HL-60 (cell line): Measurements from ENCODE around the gene GPC3.

Experiments used
- DNase-seq, 2 experiments: peaks; one replicate each; pipeline ENCODE4 v3.0.0-alpha.2; 2010 to 2020; ENCODE audit warnings: low read depth in 1 of 2, low spot score in 1 of 2
- H3K27ac ChIP-seq: fragments of 250-450 bp; sonication (Bioruptor Pico); replicated peaks from 2 replicates; pipeline ENCODE4 v1.5.1; 2020; ENCODE audit warnings: mild to moderate bottlenecking, moderate library complexity
- H3K27me3 ChIP-seq: fragments of 250-450 bp; sonication (Bioruptor Pico); 2 replicates; pipeline ENCODE4 v1.5.1; 2021; ENCODE audit warnings: mild to moderate bottlenecking, moderate library complexity; ENCODE audit not compliant: insufficient read depth, poor library complexity, severe bottlenecking
- H3K4me3 ChIP-seq: replicated peaks from 2 replicates; pipeline ENCODE4 v1.5.1; 2011; ENCODE audit warnings: mild to moderate bottlenecking, control low read depth, low read length; ENCODE audit not compliant: insufficient read depth
- CTCF ChIP-seq: IDR thresholded peaks from one replicate; pipeline ENCODE4 v1.5.1; 2011; ENCODE audit warnings: low read length, control low read depth, inconsistent platforms; ENCODE audit not compliant: insufficient read depth
- GABPA ChIP-seq: IDR thresholded peaks from 2 replicates; pipeline ENCODE4 v1.6.1; 2012; ENCODE audit warnings: low read depth
- POLR2AphosphoS5 ChIP-seq: IDR thresholded peaks from 2 replicates; pipeline ENCODE4 v1.6.1; 2012; ENCODE audit warnings: low read depth
- REST ChIP-seq: IDR thresholded peaks from 2 replicates; pipeline ENCODE4 v1.6.1; 2012; ENCODE audit warnings: low read depth; ENCODE audit not compliant: insufficient replicate concordance
- SPI1 ChIP-seq: IDR thresholded peaks from 2 replicates; pipeline ENCODE4 v1.6.1; 2012; ENCODE audit warnings: low read depth, mild to moderate bottlenecking, borderline replicate concordance

GPC3 gene

DNA sequence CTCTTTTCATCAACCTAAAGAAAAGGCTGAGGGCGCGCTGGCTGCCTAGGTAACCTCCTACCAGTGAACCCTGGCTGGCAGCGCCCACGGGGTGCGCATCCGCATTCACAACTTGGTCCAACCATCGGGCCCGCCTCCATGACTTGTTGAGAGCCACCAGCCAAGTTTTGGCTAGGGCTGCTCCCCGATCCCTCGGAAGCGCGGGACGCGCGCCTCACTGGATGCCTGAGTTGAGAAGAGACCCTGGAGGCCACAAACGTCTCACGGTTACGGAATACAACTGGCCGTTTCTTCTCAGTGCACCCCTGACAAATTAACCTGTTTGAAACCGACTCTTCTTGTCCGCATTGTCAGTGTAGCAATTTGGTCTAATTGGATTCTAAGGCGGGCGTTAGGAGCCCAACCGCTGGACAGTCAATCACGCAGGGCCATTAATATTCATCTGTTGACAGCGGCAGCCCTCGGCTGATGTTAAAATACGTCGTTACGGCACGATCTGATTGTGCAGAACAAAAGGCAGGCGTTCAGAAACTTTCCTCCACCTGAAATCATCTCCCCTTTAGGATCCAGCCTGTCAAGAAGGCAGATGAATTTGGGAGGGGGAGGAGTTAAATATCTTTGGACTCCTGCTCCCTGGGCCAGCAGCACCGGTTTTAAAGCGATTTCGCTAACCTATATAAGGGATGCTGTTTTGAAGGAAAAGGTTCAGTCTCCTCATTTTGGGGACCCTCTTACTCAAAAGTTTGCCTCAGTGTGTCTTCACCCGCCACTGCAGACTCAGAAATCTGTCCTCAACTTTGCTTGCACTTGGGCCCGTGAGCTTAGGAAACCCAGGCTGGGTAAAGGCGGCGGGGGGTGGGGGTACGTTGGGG, 1.2 kb downstream of the GPC3 start:
- H3K27me3 ChIP-seq: peaks cover 7% of the 10 kb centered on the region
- DNase-seq: no peak
- no peak overlapping the region for H3K27ac ChIP-seq
- H3K4me3 ChIP-seq: no peak overlapping the region
- no peak for TF ChIP-seq GABPA
- TF ChIP-seq SPI1: no peak
- no peak for TF ChIP-seq POLR2AphosphoS5
- TF ChIP-seq CTCF: no peak
- no peak for TF ChIP-seq REST

DNA sequence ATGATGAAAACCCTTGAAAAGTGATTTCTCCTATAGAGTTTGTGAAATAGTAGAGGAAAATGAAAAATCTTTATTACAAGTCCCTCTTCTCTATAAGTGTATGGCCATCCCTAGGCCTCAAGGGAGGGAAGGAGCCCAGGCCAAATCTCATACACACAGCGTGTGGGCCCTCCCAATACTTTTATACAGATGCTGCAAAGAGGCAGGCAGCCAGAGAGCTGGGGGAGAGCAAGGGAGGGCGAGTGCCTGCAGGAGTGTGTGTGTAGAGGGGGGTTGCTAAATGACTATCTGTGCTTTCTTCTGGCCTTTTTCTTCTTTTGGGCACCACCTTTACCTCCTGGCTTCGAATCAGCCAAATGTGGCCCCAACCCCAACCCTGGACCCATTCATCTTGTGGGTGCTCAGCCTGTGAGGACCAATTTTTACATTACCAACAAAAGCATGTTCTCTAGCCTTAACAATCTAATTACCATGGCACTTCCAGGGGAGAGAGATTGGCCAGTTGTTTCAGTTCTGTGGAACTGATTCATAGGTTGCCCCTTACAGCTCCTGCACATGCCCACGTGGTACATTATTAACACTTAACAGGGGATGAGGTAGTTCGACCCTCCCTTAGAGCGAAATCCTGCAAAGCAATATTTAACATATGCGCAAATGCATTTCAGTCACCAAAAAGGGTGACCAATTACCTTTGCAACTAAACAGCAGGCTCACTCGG, 2.0 kb downstream of the GPC3 start:
- Histone ChIP-seq H3K27me3 (peaks cover 3% of the 10 kb centered on the region), H3K4me3 (no peak overlapping the region), H3K27ac (no peak overlapping the region)
- DNase-seq: no peak
- TF ChIP-seq POLR2AphosphoS5 (no peak), GABPA (no peak)

- Histone ChIP-seq H3K27ac (no peak overlapping the region), H3K27me3 (peaks cover 3% of the 10 kb centered on the region), H3K4me3 (no peak overlapping the region)
- DNase-seq: no peak
- TF ChIP-seq CTCF (no peak), POLR2AphosphoS5 (no peak), SPI1 (no peak), GABPA (no peak), REST (no peak)
These were observed 3.5 kb downstream of the GPC3 start for GRCh38 chrX:133981924-133982323.

GRCh38 chrX:133980832-133981588, 4.4 kb downstream of the GPC3 start:
- no peak overlapping the region for H3K4me3 ChIP-seq
- TF ChIP-seq CTCF (no peak), SPI1 (no peak), POLR2AphosphoS5 (no peak), REST (no peak)
- DNase-seq: no peak
- H3K27ac ChIP-seq: no peak overlapping the region
- H3K27me3 ChIP-seq: no peaks in the 10 kb centered on the region
